GOT3 (cell line): ENCODE data around the gene ARHGDIB.

ENCODE experiments used
- DNase-seq: peaks from one replicate; lab custom pipeline; 2025; ENCODE audit warnings: mixed read lengths; lab: John Stamatoyannopoulos, UW

The ARHGDIB gene

DNA sequence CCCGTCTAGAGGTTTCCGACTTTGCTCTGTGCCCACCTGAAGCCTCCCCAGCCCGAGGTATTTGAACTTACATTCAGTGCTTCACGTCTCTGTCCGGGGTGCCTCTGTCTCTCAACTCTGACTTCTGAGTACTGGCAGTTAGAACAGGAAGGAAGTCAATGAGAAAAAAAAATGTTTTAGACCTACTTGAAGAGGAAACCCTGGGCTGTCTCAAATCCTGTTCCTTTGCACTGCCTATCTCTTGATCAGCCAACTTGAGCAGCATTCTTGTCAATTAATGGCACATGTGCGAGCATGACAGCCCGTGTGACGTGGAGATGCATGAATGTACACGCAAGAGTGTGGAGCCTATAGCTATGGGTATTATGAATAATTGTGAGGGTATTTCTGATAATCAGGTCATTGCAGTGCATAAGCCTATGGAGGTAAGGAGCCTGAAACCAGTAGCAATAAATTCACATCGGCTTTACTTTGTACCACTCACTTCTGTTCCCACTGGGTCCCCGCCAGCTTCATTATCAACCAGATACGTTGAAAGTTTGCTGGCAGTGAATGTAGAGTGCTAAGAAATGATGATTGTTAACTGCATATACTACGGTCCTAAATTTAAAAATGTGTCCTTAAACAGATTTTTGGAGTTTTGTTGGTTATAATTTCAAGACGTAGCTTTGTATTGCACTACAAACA, at the start of gene ARHGDIB:
ARHGDIB (minus strand) TSS at position 136 of the 687 bp plus-strand sequence. CDS start 10,889 bp downstream, outside the sequence.
- no peak for DNase-seq

DNA sequence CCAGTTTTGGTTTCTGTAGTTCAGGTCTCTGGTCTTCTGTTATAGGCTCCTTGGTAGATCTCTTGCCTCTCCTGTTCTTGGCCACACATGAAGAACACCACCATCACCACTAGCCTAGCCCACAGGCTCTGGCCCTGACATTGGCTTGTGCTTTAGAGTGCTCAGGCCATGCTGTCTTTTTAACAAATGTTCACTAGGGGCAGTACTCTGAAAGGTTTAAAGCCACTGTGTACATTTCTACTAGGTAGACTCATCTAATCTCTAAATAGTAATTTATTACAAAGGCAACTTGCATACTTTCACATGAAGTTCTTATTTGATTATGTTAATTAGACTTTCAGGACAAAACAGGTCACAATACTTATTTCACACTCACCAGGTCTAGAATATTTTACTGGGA, 49.8 kb upstream of the ARHGDIB start:
- no peak for DNase-seq

DNA sequence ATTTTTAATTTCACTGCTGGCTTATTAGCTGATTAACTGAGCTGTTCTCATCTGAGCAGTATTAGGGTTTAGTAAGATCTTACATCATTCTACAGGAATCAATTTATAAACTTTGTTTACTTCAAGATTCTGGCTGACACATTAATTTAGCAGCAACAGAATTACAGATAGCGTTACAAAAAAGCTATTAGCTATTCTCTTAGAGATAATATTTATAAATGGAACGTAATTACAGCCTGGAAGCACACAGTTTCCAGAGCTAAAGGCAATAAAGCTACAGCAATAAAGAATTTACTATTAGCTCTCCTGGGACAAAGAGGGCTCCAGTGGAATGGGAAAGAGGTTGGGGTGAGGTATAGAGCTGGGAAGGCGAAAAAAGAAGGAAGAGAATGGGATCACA, 46.1 kb upstream of the ARHGDIB start:
- no peak for DNase-seq

- no peak for DNase-seq
Measured at GRCh38 chr12:15005064-15005463, 43.7 kb upstream of the ARHGDIB start.

DNA sequence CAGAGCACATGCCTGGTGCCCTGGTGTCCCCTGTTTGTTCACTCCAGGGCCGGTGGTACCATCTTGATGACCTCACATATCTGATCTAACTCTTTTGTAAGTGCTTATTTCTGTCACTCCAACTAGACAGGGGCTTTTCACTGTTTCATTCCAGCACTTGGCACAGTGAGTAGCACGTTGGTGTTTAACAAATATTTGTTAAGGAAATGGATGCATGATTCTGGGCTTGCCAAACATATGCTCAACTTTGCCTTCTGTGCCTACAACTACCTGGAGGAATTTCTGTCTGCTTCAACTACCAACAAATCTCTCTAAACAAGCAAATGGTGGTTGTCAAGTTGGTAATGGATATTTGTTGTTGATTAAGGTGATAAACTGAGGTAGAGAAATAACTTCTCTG, 43.0 kb upstream of the ARHGDIB start:
- no peak for DNase-seq

DNA sequence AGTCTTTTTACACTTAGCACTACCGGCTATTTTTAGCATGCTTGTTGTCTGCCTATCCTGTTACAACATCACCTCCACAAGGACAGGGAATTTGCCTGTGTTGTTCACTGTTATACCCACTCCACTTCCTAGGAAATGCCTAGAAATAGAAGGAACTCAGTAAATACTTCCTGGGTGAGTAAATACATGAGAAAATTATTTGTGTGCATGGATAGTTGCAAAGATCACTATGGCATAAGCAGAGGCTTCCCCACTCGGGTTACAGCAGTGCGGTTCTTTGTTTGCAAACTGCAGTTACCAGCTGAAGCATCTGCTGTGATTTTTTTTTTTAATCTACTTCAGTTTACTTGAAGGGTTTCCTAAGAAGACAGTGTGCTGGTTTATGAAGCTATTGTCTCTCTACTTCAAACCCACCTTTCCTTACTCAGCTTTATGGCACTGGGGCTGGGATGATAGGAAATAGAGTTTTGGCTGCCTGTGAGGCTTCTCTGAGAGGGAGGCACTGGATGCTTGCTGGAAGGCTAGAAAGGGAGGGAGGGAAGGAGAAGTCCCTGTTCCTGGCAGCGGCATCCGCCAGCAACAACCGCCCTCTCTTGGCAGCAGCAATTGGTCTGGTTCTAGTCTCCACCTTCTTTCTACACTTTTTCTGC, 40.5 kb upstream of the ARHGDIB start:
- DNase-seq: no peak

GRCh38 chr12:15000575-15000974, 39.2 kb upstream of the ARHGDIB start:
- no peak for DNase-seq

DNA sequence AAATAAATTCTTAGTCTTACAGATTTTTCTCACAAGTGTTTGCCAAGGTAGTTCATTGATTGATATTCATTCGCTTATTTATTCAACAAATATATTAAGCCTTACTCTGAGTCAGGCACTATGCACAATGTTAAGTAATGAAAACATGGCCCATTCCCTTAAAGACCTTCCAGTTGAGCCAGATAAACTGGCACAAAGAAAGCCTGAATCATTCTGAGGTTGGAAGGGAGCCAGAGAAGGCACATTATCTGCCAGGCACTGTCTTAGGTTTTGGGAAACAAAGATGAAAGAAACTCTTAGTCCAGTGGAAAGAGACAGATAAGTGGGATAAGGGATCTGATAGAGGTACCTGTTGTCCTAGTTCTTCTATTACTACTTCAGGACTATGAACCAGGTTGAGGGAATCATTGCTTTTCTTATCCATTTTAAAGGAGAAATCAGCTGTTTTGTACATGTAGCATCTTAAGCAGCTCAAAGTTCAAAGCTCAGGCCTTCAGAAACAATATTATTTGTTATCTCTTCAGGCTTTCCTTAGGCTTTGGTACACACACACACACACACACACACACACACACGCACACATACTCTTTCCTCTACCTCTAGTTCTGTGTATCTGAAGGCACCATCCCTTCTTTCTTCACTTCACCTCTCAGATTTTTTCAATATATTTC, 38.4 kb upstream of the ARHGDIB start:
- no peak for DNase-seq

- DNase-seq: no peak
Measured at GRCh38 chr12:14999021-14999694, 37.8 kb upstream of the ARHGDIB start.

GRCh38 chr12:14997998-14998397, 36.6 kb upstream of the ARHGDIB start:
- no peak for DNase-seq

- DNase-seq: no peak
Measured at GRCh38 chr12:14995583-14996425, 34.4 kb upstream of the ARHGDIB start.

GRCh38 chr12:14994610-14995009, 33.2 kb upstream of the ARHGDIB start:
- no peak for DNase-seq

DNA sequence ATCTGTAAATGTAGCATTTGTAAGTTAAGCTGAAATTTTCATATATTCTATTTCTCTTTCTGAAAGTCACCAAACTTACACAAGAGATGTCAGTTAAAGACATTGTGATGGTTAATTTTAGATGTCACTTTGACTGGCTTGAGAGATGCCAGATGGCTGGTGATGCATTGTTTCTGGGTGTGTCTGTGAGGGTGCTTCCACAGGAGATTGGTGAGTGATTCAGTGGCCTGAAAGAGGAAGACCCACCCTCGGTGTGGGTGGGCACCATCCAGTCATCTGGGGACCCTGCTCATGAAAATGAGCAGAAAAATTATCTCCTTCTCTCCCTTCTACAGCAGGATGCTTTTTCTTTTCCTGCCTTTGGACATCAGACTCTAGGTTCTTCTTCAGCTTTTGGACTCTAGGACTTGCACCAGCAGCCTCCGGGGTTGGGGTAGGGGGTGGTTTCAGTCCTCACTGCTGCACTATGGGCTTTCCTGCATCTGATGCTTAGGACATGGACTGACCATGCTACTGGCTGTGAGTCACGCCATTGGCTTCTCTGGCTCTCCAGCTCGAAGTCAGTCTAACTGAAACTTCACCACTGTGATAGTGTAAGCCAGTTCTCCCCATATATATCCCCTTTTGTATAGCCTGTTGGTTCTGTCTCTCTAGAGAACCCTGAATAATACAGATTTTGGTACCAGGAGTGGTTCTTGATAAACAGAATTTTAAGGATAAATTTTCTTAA, 32.3 kb upstream of the ARHGDIB start:
- DNase-seq: no peak

DNA sequence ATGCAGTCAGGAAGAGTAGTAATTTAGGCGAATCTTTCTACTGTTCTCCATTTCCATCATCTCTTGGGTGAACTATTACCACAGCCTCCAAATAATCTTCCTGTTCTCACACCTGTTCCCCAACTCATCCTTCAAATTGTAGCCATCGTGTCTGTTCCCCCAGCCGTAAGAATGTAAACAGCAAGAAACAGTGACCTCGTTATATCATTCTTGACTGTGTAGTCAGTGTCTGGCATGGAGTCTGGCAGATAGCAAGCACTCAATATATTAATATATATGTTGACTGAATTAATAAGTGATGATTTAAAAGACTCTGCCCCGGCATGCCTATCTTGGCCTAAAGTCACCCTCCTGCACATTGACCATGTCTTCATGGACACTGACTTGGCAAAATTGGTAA, 31.7 kb upstream of the ARHGDIB start:
- DNase-seq: no peak

- DNase-seq: no peak
Measured at GRCh38 chr12:14992673-14993072, 31.3 kb upstream of the ARHGDIB start.

DNA sequence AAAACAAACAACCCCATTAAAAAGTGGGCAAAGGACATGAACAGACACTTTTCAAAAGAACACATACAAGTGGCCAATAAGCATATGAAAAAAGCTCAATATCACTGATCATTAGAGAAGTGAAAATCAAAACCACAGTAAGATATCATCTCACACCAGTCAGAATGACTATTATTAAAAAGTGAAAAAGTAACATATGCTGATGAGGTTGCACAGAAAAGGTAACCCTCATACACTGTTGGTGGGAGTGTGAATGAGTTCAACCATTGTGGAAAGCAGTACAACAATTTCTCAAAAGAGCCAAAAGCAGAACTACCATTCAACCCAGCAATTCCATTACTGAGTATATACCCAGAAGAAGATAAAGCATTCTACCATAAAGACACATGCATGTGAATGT, 29.7 kb upstream of the ARHGDIB start:
- DNase-seq: no peak

- no peak for DNase-seq
Measured at GRCh38 chr12:14989790-14990189, 28.4 kb upstream of the ARHGDIB start.

- DNase-seq: no peak
Measured at GRCh38 chr12:14988035-14988434, 26.6 kb upstream of the ARHGDIB start.

GRCh38 chr12:14986449-14986848, 25.0 kb upstream of the ARHGDIB start:
- no peak for DNase-seq

- no peak for DNase-seq
Measured at GRCh38 chr12:14984766-14985285, 23.4 kb upstream of the ARHGDIB start.

- no peak for DNase-seq
Measured at GRCh38 chr12:14984036-14984435, 22.6 kb upstream of the ARHGDIB start.
